Measurements from ENCODE around the gene ADRB1.
A peak's percentile ranks its signal among the peaks of the same experiment; 100 is the strongest.

ADRB1 gene

DNA sequence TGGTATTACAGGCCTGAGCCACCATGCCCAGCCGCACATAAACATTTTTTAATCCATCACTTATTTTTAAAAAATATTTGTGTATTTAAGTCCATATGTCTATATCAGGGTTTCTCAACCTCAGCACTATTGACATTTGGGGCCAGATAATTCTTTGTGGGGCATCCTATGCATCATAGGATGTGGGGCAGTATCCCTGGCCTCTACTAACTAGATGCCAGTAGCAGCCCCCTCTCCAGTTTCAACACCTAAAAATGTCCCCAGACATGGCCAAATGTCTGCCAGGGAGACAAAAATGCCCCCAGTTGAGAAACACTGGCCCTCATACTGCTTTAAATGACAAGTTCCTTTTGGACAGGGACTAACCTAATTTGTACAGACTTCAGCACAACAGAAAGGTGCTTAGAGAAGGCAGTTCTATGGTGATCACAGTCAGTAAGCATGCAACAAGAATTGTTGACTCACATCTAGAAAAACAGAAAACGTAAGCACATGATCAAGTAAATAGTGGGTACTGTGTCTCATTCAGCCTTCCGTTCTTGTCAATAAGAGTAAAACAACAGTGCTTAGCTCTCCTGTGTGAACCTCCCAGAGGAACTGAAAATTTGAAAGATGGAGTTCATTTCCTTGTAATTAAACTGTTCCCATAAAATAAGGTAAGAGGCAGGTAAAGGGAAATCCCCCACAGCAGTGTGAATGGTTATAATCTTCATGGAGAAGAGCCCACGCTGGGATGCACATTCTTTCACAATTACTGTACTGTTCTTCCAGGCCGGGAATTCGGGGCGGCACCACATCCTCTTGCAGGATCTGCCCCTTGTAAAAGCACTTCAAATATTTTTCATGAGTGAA, 17.3 kb upstream of the ADRB1 start:
- peak; percentile 47 to 77 for DNase-seq

DNA sequence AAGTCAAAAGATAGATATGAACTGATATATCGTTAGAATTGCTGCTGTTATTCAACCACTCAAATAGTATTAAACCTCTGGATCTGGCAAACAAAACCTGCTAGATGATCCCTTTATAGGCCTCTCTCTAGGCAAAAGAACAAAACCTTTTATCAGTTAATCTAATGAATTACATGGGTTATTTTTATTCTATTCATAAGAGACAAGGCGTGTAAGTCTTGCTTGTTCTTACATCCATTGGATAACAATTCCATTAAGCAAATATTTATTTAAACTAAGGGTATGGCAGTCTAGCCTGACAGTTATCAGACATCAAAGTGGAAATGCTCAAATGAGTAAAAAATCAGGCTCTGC, 16.6 kb upstream of the ADRB1 start:
- DNase-seq: no peak

DNA sequence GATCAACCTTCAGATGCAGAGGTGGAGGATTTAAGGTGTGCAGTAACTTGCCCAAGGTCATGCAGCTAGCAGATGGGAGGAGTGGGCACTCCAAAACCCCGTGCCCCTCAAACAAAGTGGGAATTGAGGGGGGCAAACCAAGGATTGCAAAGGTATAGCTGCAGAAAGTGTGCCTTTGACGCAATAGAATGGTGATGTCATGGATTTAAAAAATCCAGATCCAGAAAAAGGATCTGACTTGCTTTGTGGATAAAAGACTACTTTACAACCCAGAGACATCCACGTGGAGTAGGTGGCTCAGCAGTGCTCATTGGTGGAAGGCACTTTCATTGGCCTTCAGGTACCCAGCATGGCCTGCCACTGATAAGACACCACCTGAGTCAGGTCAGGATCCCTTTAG, 15.7 kb upstream of the ADRB1 start:
- DNase-seq: no peak

DNA sequence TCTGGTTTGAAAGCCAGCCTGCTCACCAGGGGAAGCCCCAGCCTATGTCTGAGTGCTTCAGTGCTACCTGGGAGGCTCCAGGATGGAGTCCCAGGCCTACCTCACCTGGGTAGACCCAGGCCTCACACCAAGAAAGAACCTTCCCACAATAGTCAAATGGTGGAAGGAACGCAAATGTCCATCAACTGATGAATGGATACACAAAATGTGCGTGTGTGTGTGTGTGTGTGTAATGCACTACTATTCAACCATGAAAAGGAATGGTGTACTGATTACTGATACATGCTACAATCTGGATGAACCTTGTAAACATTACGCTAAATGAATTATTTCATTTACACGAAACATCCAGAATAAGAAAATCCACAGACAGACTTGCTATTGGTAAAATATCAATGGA, 15.2 kb upstream of the ADRB1 start:
- no peak for DNase-seq

DNA sequence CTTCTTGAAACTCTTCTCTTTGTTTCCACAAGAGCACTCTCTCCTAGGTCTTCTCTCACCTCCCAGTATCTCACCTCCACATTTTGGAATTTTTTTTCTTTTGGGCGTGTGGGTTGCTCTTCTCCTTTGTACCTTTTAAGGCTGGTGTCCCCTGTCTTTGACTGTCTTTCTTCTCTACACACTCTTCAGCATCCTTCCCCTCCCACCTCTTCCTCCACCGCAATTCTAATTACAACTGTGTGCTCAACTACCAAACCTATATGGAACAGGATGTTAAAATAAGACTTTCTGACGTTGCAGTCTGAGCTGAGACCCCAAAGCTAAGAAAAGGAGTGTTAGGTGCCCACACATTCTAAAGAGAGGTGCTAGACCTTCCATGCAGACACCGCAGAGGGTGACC, 14.0 kb upstream of the ADRB1 start:
- DNase-seq: no peak

DNA sequence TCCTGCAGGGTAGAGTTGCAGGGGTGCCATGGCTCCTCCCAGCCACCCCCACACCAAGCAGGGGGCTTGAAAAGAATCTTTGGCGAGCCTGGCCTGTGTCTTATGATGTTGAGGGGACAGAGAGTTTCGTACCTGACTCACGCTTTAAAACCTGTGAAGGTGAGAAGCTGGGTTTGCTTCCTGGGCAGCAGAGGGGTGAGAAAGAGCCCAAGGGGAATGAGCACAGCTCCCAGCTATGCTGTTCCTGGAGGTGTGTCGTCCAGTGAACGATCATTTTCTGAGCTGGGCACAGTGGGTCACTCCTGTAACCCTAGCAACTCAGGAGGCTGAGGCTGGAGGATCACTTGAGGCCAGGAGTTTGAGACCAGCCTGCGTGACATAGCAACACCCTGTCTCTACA, 13.5 kb upstream of the ADRB1 start:
- DNase-seq: no peak

DNA sequence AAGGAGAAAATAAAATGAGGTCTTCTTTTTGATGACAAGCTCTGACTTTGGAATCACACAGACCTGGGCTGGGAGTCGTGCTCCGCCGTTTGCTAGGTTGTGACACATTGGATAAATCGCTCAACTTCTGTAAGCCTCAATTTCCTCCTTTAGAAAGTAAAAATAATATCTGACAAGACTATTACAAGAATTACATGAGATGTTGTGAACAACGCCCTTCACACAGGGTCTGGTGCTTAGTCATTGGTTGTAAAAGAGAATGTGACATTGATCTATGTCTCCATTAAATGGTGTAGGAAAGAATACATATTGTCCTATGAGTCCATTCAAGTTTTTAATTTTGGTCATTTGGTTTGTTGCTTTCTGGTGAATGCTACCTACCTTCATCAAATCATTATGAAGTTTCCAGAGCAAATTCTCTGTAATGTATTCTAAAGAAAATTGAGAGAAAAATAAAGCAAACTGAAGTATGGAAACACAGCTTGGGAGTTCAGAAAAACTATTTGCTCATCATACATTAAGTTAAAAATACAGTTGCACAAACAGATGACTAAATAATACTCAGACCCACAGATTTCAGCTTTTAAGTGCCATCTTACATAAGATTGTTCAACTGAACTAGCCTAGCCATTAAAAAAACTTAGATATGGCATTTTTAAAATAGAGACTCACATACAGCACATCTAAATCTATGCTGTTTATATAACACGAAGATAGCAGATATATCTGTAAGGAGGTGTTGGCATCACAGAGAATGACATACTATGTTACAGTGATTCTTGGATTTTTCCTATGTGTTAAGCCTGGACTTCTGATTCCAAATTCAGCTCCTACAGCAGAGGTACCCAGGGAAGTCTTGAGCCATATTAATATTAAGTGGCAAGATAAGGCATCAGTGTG, 12.3 kb upstream of the ADRB1 start:
- peak; percentile 58 to 84 for DNase-seq

DNA sequence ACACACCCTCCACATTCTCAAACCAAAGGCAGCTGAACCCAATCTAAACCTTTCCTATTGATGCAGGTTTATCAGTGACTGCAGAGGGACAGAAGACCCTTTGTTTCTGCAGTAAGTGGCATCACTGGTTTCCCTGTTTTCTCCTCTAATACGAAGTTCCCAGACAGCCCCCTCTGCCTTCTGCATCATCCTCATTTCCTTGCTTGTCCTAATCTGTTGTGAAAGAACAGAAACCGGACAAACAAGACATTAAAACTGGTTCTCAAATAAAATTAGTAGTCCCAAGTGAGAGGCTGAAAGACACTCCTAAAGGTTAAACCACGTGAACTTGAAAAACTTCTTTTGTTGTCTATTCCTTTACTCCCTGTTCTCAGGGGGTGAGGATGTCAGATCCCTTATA, 10.1 kb upstream of the ADRB1 start:
- DNase-seq: no peak

DNA sequence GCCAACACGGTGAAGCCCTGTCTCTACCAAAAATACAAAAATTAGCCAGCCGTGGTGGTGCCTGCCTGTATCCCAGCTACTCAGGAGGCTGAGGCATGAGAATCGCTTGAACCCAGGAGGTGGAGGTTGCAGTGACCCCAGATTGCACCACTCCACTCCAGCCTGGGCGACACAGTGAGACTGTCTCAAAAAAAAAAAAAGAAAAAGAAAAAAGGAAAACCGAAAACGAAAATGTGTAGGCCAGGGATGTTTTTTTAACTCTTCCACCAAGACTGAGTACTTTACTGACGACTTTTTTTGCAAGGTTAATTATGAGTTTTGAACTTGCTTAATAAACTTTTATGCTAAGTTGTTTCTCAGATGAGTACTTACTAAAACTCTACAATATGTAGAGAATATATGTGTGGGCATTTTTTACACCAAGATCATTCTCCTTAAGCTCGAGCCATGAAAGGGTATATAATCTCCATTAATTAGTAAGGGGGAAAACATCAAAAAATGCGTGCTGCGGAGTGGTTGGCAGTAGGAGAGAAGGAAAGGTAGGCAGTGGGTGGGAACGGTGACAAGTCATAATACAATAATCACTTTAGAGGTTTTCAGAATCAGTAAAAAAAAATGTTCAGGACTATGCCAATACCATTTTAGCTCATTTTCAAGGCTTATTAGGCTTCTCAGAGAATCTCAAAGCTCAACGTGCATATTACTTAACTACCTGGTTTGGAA, 8.6 kb upstream of the ADRB1 start:
- DNase-seq: peak in 1 of 2 donors; percentile 77

DNA sequence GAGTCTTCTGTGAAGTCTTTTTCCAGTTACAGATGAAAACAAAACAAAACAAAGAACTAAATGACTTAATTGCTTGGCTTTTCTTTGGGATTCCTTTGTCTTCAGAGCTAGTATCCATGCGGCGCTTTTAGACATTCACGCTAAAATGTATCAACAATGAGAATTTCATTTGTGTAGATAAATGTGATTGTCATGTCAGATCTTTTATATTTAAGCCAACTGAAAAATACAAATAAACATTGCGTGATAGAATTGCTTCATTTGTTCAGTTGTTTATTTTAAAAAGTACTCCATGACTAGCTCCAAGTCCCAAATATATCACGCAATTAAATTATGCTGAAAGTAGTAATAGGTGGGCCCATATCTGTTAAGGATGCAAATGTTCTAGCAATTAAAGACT, 7.9 kb upstream of the ADRB1 start:
- DNase-seq: no peak

DNA sequence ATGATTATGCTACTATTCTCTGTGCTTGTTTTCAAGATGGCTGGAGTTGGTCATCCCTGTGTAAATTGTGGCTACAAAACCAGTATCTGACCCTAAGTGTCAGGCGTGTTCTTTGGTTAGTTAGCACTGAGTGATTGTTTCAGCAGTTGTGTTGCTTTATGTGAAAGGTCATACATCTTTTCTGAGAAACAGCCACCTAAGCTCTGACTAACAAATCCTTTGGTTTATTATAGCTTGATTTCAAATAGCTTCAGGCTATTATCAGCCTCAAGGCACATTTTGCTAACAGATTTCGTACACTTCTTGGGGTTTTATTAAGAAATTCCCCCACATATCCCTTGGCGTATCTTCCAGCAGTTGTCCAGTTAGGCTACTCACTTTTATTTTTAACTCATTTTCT, 4.8 kb upstream of the ADRB1 start:
- no peak for DNase-seq

DNA sequence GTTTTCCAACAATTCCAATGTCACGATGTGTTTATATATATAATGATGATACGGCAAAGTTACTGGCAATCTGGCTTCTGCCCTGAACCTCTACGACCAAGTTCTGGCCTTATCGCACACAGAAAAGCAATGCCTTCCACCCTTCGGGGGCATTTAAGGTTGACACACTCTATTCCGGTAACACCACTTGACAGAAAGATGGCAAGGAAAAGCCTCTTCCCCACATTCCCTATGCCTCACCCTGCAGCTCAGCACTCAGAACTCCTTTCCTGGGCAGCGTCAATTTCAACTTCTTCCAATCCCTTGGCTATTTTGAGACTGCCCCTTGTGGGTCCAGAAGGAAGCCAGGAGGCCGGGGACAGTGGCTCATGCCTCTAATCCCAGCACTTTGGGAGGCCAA, 2.5 kb upstream of the ADRB1 start:
- no peak for DNase-seq

DNA sequence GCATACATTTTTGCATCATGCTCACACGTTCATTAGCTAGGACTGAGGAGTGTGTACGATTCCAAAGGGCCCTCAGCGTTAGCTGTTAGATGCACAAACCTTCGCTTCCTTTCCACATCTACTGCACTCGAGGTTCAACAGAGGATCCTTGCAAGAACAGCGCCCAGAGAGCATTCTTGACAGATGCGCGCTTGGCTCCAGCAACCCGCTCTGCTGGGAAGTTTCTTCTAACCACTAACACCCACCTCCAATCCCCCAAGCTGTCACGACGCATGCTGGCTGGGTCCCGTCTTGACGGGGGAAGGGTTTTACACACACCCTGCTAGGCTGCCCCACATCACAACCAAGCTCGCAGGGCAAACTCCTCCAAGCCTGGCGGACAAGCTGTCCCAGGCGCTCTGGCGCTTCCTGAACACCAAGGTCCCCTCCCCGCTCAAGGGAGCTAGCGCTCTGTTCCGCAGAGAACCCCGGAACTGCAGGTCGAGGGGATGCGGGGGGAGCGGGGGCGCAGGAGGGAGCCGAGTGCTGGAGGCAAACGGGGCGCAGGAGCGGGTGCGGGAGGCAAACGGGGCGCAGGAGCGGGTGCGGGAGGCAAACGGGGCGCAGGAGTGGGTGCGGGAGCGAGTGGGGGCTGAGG, 653 bp upstream of the ADRB1 start:
- peak in 1 of 2 donors; percentile 34 for DNase-seq

DNA sequence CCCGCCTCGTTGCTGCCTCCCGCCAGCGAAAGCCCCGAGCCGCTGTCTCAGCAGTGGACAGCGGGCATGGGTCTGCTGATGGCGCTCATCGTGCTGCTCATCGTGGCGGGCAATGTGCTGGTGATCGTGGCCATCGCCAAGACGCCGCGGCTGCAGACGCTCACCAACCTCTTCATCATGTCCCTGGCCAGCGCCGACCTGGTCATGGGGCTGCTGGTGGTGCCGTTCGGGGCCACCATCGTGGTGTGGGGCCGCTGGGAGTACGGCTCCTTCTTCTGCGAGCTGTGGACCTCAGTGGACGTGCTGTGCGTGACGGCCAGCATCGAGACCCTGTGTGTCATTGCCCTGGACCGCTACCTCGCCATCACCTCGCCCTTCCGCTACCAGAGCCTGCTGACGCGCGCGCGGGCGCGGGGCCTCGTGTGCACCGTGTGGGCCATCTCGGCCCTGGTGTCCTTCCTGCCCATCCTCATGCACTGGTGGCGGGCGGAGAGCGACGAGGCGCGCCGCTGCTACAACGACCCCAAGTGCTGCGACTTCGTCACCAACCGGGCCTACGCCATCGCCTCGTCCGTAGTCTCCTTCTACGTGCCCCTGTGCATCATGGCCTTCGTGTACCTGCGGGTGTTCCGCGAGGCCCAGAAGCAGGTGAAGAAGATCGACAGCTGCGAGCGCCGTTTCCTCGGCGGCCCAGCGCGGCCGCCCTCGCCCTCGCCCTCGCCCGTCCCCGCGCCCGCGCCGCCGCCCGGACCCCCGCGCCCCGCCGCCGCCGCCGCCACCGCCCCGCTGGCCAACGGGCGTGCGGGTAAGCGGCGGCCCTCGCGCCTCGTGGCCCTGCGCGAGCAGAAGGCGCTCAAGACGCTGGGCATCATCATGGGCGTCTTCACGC, 825 bp downstream of the ADRB1 start:
- DNase-seq: no peak

DNA sequence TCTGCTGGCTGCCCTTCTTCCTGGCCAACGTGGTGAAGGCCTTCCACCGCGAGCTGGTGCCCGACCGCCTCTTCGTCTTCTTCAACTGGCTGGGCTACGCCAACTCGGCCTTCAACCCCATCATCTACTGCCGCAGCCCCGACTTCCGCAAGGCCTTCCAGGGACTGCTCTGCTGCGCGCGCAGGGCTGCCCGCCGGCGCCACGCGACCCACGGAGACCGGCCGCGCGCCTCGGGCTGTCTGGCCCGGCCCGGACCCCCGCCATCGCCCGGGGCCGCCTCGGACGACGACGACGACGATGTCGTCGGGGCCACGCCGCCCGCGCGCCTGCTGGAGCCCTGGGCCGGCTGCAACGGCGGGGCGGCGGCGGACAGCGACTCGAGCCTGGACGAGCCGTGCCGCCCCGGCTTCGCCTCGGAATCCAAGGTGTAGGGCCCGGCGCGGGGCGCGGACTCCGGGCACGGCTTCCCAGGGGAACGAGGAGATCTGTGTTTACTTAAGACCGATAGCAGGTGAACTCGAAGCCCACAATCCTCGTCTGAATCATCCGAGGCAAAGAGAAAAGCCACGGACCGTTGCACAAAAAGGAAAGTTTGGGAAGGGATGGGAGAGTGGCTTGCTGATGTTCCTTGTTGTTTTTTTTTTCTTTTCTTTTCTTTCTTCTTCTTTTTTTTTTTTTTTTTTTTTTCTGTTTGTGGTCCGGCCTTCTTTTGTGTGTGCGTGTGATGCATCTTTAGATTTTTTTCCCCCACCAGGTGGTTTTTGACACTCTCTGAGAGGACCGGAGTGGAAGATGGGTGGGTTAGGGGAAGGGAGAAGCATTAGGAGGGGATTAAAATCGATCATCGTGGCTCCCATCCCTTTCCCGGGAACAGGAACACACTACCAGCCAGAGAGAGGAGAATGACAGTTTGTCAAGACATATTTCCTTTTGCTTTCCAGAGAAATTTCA, 1.7 kb downstream of the ADRB1 start:
- peak; percentile 46 to 52 for DNase-seq

DNA sequence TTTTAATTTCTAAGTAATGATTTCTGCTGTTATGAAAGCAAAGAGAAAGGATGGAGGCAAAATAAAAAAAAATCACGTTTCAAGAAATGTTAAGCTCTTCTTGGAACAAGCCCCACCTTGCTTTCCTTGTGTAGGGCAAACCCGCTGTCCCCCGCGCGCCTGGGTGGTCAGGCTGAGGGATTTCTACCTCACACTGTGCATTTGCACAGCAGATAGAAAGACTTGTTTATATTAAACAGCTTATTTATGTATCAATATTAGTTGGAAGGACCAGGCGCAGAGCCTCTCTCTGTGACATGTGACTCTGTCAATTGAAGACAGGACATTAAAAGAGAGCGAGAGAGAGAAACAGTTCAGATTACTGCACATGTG, 2.4 kb downstream of the ADRB1 start:
- DNase-seq: no peak

DNA sequence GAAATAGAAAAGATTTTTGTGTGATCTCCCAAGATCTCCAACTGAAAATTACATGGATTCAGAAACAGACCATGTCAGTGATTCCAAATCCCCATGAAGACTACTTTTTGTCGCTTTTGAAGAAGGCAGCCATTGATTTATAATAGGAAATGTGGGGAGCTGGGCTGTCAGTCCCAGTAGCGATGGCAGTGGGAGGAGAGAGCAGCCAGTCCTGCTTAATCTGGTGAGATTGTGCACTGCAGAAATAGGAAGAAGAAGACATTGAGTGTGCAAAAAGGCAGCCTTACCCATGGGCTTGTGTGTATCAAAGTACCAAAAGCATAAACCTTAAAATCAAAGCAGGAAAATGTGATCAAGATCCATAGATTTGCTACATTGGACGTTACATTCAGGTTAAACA, 4.8 kb downstream of the ADRB1 start:
- no peak for DNase-seq

DNA sequence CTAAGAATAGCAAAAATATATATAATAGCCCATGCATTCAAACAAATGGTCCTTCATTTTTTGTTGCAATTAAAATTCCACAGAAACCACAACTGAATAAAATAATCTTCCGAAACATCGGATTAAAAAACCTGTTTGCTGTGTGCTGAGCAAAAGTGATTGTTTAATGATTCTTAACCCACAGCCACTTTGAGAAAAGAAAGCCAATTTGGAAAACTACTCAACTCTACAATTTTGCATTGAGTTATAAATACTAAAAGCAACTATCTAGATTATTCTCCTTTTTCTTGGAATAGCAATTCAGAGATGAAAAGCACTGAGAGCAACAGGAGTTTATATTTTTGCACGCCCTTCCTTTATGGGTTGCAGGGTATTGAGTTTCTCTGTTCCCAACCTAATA, 8.0 kb downstream of the ADRB1 start:
- DNase-seq: no peak

DNA sequence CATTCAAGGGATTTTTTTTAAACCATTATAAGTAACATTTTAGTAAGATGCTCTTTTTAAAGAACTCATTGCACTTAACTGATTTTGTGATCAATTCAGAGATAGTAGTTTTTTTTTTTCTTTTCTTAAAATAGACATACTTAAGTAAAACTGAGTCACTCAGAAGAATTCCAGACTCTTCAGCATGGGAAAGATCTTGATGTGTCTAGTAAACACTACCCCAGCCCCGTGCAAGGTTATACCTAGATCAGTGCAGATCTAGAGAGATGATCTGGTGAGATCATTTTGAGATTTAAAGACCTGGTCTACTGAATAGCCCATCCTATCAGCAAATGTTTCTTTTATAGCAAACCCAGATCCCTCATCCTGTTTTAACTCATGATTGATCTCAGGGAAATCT, 8.6 kb downstream of the ADRB1 start:
- DNase-seq: no peak

DNA sequence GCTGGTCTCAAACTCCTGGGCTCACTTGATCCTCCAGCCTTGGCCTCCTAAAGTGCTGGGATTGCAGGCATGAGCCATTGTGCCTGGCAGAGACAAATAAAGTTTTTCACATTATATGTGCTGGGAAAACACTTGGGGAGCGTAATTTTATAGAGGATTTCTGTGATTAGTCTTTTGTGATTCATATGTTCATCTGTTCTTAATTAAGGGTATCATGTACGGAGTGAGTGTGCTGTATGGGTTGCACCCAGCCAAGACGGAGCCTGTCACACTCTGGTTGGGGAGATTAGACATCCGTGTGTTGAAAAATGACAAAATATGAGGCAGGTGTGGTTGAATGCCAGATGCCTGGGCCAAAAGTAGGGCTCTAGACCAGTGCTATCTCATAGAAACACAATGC, 10.3 kb downstream of the ADRB1 start:
- no peak for DNase-seq

DNA sequence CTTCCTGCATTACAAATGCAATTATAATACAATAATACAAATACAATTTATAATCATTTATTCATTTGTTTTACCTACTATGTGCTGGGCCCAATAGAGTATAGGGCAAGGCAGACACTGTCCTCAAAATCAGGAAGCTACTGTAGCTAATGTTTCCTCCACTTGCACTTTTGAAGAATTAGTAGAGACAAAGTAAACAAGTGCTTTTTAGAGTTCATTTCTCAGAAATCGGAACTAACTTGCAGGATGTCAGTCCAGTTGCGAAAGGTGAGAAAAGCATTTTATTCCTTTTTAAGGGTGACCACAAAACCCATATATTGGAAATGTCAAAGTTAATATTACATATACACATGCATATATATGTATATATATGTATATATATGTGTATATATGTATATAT, 14.2 kb downstream of the ADRB1 start:
- peak; percentile 38 to 67 for DNase-seq

All from inflammatory macrophage treated with lipopolysaccharide for 1 hour (primary cell).